Measurements from ENCODE around the gene COX18. TPM values are rescaled to one million over a fixed set of nuclear protein-coding genes. Genes with fewer than 3 reads are reported as not detected.
A peak's percentile ranks its signal among the peaks of the same experiment; 100 is the strongest.

Gene COX18
- total RNA-seq, 1 experiment from 2014 or later: 20.5 TPM

GRCh38 chr4:73103799-73104503 is 34.4 kb upstream of the COX18 start:
- Mint-ChIP-seq H3K27ac (peak overlapping the region in 2 of 3 experiments; percentile 30 to 78; a peak in 5 of 7 replicates), H3K9me3 (no peaks in the 10 kb centered on the region), H3K4me3 (no peak overlapping the region), H3K27me3 (ENCODE audit: low read depth) (no peaks in the 10 kb centered on the region), H3K4me1 (peaks cover 13 to 19% of the 10 kb centered on the region in 2 experiments), H3K36me3 (ENCODE audit: insufficient read depth in 1 of 3, low read depth in 3 of 3) (peaks cover 24 to 39% (median 35%) of the 10 kb centered on the region in 3 experiments)
- WGBS (ENCODE audit: extremely low coverage, insufficient read length, low lambda C conversion rate): no CpG with 5 or more reads among the region's 8 CpGs
- no peak overlapping the region for H4K8ac ChIP-seq (replicated peaks; ENCODE audit: insufficient read length, low read depth, low read length)
- H3K27ac ChIP-seq (ENCODE audit: insufficient read length, low read depth, low read length): no peak overlapping the region
- H3K23me2 ChIP-seq (ENCODE audit: insufficient read length, low read depth, low read length, poor library complexity, severe bottlenecking): no peaks in the 10 kb centered on the region
- no peak overlapping the region for H2BK20ac ChIP-seq (ENCODE audit: low read depth, low read length, poor library complexity, severe bottlenecking)
- H4K20me1 ChIP-seq (ENCODE audit: control insufficient read depth, insufficient read depth, insufficient read length): no peaks in the 10 kb centered on the region
- no peaks in the 10 kb centered on the region for H3K9me3 ChIP-seq (ENCODE audit: control insufficient read depth, low read depth, low read length)
- H4K5ac ChIP-seq (ENCODE audit: insufficient read length, low read depth, low read length): no peak overlapping the region
- H2BK15ac ChIP-seq (ENCODE audit: low read depth, low read length): no peak overlapping the region
- no peak overlapping the region for H2AFZ ChIP-seq (ENCODE audit: low read length)
- no peak overlapping the region for H2AK5ac ChIP-seq (ENCODE audit: insufficient read length, low read length)
- no peak overlapping the region for H2BK5ac ChIP-seq (ENCODE audit: insufficient read length, low read length)
- H3K14ac ChIP-seq (ENCODE audit: insufficient read depth, low read length): no peak overlapping the region
- H3T11ph ChIP-seq (ENCODE audit: low read length): no peak overlapping the region
- H3K9ac ChIP-seq (ENCODE audit: extremely low read depth, insufficient read length, low read length): no peak overlapping the region
- no peaks in the 10 kb centered on the region for H3K79me2 ChIP-seq (ENCODE audit: insufficient read depth, low read length)
- no peak overlapping the region for H3K56ac ChIP-seq (ENCODE audit: insufficient read length, low read depth, low read length)
- H2BK120ac ChIP-seq (ENCODE audit: low read depth, low read length, poor library complexity, severe bottlenecking): no peak overlapping the region
- H3K27me3 ChIP-seq (ENCODE audit: insufficient read depth, low read length): no peaks in the 10 kb centered on the region
- no peak overlapping the region for H3K4me2 ChIP-seq (ENCODE audit: insufficient read depth, insufficient read length, low read length)
- no peak for DNase-seq
- no peak overlapping the region for H2BK12ac ChIP-seq (ENCODE audit: insufficient read length, low read depth, low read length)
- H3K18ac ChIP-seq (ENCODE audit: insufficient read length, low read depth, low read length): no peak overlapping the region
- no peak overlapping the region for H4K91ac ChIP-seq (ENCODE audit: insufficient read length, low read depth, low read length)
- no peak for TF ChIP-seq CTCF (conservative IDR thresholded peaks at IDR 0.05)
- no peaks in the 10 kb centered on the region for H3K79me1 ChIP-seq (ENCODE audit: insufficient read depth, low read depth, low read length, poor library complexity, severe bottlenecking)
- no peaks in the 10 kb centered on the region for H3K4me1 ChIP-seq (ENCODE audit: insufficient read depth, low read length)
- H3K23ac ChIP-seq (ENCODE audit: insufficient read length, low read depth, low read length): no peak overlapping the region
- H3K4ac ChIP-seq (ENCODE audit: low read depth, low read length): no peak overlapping the region
